CD1c-positive myeloid dendritic cell (primary cell): Measurements from ENCODE around the gene CHRNB4.

Source experiments
- DNase-seq: peaks from one replicate; pipeline ENCODE4 v3.0.0-alpha.2; 2016; ENCODE audit errors: extremely low spot score

Gene CHRNB4

GRCh38 chr15:78634210-78635145 is 6.5 kb downstream of the CHRNB4 start:
- DNase-seq = no peak

GRCh38 chr15:78633348-78633747 is 7.7 kb downstream of the CHRNB4 start:
- DNase-seq = no peak

DNA sequence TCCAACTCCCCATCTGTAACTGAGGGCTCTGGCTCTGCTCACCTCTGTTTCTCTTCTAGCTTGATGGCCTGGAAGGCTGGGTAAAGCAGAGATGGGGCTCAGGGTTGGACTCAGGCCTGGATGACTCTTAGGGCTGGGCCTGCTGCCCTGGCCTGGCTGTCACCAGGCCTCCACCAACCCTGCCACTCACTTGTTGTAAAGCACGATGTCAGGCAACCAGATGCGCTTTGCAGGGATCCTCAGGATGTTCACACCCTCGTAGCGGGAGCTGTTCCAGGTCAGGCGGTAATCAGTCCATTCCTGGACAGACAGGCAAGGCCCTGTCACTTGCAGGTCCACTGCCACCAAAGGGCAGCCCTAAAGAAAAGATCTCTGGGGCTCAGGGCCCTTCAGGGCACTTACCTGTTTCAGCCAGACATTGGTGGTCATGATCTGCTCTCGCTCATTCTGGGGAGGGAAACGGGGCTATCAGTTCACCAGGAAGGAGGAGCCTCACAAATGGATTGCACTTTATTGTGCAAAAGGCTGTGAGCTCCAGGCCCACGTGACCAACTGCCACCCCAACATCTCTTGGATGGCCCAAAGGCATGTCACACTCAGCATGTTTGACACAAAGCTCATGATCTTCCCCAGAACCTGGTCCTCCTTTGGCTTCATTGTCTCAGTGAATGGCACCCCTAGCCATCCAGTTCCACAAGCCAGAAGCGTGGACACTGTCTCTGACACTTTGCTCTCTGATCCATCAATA is 9.9 kb downstream of the CHRNB4 start:
- no peak for DNase-seq

DNA sequence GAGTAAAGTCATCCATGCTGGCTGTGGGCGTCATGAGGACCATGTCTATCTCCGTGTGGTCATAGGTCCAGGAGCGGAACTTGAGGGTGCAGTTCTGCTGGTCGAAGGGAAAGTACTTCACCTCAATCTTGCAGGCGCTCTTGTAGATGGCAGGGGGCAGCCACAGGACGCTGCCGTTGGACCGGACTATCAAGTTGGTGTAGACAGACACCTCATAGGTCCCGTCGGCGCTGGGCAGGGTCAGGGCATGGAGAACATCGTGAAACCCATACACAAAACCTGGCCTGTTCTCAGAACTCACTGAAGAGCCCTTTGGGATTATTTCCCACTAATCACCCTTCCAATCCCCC is 11.3 kb downstream of the CHRNB4 start:
- no peak for DNase-seq

GRCh38 chr15:78629031-78629715 is 11.8 kb downstream of the CHRNB4 start:
- DNase-seq = no peak

DNA sequence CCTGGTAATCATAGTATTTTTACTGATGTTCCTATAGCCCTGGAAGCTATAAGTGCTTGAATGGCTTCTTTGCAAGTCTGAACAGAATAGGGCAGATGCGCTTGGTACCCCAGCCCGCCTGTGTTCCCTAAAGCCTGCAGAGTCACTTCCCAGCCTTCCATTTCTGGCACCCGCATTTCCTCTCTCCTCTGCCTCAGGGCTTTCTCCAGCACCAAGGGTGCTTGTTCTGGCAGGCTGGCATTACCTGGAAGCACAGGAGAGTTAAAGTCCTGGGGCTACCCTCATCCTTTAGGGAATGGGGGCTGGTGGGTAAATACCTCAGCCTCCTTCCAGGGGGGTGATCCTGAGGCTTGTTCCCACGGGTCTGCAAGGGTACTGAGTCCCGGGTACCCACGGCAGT is 12.8 kb downstream of the CHRNB4 start:
- DNase-seq = no peak

GRCh38 chr15:78627348-78627747 is 13.7 kb downstream of the CHRNB4 start:
- no peak for DNase-seq

GRCh38 chr15:78626381-78626995 is 14.5 kb downstream of the CHRNB4 start:
- DNase-seq = no peak

- no peak for DNase-seq
Observed at GRCh38 chr15:78625606-78626280, 15.3 kb downstream of the CHRNB4 start.

DNA sequence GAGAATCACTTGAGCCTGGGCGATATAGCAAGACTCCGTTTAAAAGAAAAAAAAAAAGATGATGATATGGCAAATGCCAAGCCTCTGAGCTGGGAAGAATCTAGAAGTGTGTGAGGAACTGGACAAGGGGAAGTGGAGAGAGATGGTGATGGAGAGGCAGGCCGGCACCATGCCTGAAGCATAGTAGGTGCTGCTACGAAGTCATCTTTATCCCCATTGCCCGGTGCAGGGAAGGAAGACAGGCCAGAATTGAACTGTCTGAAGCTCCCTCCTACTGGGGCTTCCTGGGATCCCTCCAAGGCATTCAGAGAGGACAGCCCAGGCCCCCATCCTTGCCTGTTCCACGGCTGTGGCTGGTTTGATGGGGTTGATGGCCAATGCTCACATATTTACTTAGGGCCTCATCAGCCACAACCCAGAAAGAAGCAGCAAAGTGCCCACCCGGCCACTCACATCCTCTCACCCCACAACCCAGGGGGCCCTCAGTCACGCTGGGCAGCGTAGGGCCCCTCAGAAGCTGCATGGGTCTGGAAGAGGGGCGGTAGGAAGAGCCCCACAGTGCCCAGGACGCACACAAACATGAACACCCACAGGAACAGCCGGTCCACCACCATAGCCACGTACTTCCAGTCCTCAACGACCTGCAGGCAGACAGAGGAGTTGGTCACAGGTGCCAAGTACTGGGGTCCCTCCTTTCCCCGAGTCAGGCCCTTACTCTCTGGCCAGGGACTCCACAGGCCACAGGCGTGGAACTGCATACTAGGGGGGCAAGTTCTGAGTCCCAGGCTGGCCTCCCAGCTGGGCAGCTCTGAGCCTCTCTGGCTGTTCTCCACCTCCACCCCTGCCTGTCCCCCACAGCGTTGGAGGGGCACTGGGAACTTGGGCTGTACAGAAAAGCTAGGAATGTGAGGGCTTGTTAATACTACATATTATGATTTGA is 16.1 kb downstream of the CHRNB4 start:
- DNase-seq = no peak

DNA sequence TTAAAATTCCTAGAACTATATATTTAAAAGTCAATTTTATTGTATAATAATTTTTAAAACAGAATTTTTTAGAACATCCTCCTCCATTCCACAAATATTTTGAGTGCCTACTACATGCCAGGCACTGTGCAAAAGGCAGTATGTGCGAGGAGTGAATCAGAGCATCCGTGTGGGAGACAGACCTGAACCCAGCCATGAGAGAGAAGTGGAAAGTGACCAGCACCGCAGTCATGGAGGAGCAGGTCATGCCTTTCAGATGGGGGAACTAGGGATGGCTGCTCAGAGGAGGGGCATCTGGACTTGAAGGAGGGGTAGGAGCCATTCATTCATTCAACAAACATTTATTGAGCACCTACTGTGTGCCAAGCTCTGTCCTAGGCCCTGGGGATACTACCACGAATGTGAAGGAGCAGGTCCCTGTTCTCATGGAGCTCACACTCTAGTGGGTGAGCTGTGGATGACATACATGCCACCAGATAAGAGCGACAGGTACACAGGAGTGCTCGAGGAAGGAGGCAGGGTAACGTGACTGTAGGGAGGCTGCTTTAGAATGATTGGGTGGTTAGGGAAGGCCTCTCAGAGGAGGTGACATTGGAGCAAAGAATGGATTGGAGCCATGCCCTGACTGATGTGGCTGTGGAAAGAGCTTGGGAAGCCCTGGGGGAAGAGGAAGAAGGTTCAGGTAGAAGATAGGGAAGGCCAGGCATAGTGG is 17.1 kb downstream of the CHRNB4 start:
- no peak for DNase-seq

- no peak for DNase-seq
Observed at GRCh38 chr15:78621810-78622402, 19.1 kb downstream of the CHRNB4 start.

GRCh38 chr15:78620527-78621421 is 20.2 kb downstream of the CHRNB4 start, which contains the start of gene CHRNA3:
Gene CHRNA3, minus strand, starts transcription at chr15:78620996. Its CDS starts 202 bp downstream, at chr15:78620794.
- no peak for DNase-seq

DNA sequence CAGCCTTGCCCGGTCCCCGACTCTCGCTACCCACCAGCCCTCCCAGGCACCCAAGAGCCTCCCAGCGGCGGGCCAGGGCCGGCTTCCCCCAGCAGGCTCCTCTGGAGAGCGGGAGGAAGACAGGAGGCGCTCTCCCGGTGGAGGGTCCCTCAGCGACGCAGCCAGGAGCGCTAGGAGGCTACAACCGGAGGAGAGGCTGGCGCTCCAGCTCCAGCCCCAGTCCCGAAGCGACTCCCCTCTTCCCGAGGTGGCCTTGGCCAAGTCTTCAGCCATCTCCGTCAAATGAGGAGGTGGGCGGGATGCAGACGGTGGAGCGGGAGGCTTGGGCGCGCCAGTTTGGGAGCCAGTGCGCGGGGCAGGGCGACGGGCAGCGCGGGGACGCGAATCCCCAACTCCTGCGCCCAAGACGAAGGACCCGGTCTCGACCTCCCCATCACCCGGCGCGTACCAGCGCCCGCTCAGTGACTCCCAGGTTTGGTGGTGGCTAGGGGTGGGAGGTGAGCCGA is 20.9 kb downstream of the CHRNB4 start:
- DNase-seq = no peak

- no peak for DNase-seq
Observed at GRCh38 chr15:78619022-78619950, 21.7 kb downstream of the CHRNB4 start.

DNA sequence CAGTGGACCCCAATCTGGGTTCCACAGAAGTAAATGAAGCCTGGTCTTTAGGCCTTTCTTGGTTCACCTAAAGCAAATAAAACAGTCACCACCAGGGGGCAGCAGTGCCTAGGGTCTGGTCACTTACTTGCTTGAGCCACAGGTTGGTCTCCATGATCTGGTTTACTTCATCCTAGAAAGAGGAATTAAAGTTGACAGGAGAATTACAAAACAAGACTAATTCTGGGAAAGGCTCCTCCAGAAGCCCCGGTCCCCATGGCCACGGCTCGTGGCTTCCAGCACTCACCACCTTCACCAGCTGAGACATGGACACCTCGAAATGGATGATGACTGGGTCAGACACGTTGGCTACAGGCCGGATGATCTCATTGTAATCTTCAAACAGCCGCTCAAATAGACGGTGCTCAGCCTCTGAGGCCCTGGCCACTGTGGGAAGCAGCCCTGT is 22.5 kb downstream of the CHRNB4 start:
- DNase-seq = peak; percentile 90

- DNase-seq = no peak
Observed at GRCh38 chr15:78618064-78618463, 22.9 kb downstream of the CHRNB4 start.
